ENCODE measurements around the gene WASHC4.
"Not testable (repeated sequence)": the region's sequence is repeated elsewhere in the genome, so short reads cannot be mapped to it uniquely, and the experiment has no call there.

WASHC4 gene

DNA sequence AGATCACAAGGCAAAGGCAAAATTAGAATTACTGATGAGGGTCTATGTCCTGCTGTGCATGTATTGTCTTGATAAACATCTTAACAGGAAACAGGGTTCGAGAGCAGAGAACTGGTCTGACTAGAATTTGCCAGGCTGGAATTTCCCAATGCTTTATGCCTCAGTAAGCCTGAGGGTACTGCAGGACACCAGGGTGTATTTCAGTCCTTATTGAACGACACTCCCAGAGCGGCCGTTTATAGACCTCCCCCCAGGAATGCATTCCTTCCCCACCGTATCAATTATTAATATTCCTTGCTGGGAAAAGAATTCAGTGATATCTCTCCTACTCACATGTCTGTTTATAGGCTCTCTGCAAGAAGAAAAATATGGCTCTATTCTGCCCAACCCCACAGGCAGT lies 12.2 kb upstream of the WASHC4 start:
- DNase-seq, result not testable (repeated sequence)

- no peak for DNase-seq
These were observed 8.2 kb upstream of the WASHC4 start for GRCh38 chr12:105099356-105099755.

DNA sequence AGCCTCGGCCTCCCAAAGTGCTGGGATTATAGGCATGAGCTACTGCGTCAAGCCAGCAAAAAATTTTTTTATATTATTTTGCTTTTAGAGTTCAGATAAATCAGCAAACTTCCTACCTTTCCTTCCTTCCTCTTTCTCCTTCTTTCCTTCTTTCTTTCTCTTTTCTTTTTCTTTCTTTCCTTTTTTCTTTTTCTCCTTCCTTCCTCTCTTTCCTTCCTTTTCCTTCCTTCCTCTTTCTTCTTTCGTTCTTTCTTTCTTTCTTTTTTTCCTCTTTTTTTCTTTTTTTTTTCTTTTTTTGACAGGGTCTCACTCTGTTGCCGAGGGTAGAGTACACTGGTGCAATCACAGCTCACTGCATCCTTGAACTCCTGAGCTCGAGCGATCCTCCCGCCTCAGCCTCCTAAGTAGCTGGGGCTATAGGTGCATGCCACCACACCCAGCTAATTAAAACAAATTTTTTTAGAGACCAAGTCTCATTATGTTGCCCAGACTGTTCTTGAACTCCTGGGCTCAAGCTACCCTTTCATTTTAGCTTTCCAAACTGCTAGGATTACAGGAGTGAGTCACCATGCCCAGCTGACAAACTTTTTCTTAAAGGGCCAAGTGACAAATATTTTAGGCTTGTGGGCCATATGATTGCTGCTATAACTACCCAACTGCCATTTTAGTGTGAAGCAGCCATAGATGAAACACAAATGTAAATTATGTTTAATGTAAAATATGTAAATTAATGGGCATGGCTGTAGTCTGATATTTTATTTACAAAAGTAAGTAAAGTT lies 7.1 kb upstream of the WASHC4 start:
- no peak for DNase-seq

DNA sequence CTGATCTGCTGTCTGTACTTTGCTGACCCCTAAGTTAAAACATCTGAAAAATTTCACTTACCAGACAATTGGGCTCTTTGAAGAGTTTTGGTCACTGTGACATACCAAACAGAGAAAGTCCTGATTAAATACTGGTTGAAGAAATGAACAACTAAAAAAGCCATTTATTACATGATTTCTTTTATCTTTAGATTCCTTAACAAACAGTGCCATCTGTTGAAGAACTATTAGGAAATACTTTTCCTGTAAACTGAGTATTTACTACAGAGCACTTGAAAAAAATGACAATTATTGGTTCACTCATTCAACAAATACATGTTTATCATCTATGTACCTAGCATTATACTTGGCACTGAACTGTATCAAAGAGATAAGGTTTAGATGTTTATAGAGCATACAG lies 6.5 kb upstream of the WASHC4 start:
- no peak for DNase-seq

DNA sequence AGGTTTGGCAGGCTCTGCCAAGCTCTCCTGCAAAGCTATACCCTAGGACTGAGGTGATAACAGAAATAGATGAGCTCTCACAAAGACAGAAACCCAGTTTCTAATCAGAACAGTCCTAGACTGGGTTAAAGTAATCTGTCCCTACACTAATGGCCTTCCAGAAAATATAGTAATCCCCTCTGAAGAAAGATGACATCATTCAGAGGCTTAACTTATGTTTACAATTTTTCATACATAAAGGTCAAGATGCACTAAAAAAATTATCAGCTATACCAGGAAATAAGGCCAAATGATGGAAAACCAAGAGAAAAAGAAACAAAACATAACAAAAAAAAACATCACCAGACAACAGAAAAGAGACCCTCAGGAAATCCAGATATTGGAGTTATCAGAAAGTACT lies 4.9 kb upstream of the WASHC4 start:
- DNase-seq, result no peak

GRCh38 chr12:105104762-105105161 lies 2.8 kb upstream of the WASHC4 start:
- DNase-seq, result no peak

DNA sequence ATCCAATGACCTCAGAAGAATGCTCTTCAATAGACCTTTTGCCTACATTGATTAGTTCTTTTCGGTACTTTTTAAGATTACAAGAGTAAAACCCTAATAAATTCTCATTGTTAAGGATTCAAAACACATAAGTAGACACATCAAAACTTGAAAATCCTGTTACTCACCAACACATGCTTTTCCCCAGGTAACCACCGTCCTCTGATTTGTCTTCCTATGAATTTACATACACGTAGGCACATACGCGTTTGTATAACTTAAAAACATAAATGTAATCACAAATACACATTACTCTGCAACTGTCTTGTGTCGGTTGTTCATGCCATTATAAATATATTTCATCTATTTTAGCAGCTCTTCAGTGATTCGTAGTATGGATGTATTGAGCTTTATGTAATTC lies 910 bp upstream of the WASHC4 start:
- no peak for DNase-seq

DNA sequence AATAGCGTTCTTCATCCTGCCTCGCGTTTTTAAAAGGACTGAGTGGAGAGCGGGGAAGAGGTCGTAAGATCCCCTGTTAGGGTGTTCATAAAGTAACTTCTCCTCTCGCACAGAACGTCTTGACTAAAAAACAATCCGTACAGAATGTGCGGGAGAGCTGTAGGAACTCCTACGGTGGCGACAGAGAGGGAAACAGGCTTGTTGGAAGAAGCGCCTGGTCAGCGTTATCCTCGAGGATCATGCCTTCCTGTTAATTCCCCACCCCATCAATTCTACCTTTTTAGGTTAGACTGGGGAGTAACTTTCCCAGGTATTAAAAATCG lies 399 bp upstream of the WASHC4 start:
- DNase-seq, result peak; percentile 23

GRCh38 chr12:105109465-105110212 lies 2.1 kb downstream of the WASHC4 start:
- no peak for DNase-seq

DNA sequence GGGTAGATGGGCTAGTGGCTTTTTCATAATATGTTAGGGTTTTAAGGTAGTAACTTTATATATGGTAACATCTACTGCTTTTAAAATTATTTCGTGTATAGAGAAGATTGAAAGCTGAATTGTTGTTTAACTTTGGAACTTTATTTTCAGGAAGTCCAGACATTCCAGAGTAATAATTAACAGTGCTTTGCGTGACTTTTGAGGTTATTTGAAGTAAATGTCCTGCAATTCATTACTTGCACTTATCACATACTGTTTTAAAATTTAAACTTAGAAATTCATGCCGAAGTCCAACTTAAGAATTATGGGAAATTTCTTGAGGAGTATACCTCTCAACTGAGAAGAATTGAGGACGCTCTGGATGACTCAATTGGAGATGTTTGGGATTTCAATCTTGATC lies 3.3 kb downstream of the WASHC4 start:
- DNase-seq, result no peak

DNA sequence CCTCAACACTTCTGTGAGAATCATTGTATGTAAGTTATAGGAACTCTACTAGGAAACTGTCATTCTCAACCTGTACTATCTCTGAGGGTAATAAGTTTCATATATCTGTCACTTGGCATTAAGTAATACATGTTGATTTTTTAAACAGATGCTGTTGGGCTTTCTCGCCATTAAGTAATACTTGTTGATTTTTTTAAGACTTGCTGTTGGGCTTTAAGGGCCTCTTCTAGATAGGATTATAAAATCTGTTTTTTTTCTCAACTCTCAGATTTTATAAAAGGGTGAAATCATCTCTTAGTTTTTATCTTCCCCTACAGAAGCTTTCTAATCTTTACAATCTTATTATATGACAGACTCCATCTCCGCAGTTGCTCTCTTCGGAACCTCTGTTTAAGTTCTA lies 5.6 kb downstream of the WASHC4 start:
- DNase-seq, result no peak

DNA sequence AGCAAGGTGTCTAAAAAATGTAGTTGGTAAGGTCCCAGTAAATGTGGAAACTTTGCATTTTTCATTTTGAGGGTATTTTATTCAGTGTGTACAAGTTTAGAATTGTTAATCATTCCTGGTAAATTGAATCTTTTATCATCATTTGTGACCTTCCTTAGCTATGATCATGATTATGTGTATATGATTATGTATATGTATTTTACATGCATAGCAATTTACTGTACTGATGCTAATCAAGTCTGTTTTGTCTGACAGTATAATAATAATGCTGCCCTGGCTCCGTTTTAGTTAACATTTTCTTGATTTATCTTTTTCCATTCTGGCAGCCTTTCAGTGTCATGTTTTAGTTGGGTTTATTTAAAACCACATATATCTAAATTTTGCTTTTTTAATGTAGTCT lies 9.4 kb downstream of the WASHC4 start:
- DNase-seq, result no peak

DNA sequence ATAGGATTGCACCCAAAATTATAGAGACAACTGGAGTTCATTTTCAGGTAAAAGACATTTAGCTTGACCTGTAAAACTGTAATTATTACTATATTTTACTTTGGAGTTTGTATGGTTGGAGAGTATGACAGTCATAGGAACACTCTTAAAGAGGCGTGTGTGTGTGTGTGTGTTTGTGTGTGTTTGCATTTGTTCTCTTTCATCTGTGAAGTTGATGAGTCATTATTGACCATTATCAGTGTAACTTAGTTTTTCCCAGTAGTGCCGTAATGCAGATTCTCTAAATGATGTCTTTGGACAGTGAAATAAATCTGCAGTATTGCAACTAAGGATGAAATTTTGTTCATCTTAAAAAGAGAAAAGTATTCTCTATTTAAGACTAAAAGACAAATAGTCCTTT lies 13.0 kb downstream of the WASHC4 start:
- no peak for DNase-seq

DNA sequence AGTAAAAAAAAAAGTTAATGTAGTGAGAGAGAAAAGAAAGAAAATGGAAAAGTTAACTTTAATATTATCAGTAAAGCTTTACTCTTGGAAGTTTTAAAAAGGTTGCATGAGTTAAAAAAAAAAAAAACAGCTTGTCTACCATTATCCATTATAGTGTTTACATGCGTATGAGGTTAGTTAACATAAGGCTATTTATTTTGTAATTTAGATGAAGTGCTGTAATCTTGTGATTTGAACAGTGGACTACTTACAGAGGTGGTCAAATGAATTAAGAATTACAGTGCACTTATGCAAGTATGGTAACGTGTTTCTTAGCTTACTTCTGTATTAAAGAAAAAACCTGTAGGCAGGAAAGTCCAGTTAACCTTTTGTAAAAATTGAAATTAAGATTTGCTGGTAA lies 30.7 kb downstream of the WASHC4 start:
- DNase-seq, result no peak

- DNase-seq, result no peak
These were observed 33.9 kb downstream of the WASHC4 start for GRCh38 chr12:105141320-105141922.

DNA sequence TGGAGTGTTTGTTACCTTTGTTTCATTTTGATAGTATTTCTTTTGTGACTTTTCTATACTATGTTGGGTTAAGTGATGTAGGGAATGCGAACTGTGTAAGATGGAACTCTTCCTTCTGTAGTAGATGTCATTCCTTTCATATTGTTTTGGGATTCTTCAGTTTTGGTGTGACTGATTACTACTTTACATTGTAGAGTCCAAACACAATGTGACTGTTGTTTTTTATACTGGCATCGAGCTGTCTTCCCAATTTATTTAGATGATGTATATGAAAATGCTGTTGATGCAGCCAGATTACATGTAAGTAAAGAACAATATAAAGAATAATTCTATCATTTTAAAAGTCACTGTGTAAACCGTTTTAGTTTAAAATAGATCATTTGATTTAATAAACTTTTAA lies 34.7 kb downstream of the WASHC4 start:
- no peak for DNase-seq

DNA sequence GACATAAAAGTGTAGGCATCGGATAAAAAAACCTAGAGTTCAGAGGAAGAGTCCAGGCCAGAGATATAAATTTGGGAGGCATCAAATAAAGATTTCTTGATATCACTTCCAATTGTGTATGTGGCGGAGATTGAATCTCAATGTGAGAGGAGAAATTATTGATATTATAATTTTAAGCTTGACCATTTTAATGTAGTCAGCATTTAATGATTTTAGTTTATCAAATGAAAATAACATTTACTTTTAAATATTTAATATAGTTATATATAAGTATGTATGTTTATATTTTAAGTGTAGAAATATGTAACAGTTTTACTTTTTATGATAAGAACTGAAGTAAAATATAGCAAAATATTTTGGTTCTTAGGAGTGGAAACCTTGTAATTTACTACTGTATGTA lies 48.7 kb downstream of the WASHC4 start:
- DNase-seq, result no peak

- no peak for DNase-seq
These were observed 50.1 kb downstream of the WASHC4 start for GRCh38 chr12:105157606-105158005.

DNA sequence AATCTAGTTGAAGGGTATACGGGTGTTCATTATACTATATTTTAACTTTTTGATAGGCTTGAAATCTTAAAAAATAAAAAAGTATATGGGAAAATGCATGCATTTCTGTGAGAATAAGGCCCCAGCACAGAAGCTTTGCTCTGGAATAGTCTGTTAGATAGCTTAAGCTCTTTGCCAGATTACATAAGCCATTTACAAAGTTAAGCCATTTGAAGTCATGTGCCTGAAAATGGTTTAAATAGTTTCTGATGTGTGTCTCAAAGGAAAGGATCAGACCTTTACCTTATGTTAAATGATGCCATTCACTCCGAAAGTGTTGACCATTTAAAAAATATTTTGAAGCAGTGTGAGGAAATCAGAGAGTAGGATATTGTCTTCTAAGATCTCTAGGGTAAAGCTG lies 51.3 kb downstream of the WASHC4 start:
- no peak for DNase-seq

GRCh38 chr12:105162174-105162573 lies 54.6 kb downstream of the WASHC4 start:
- no peak for DNase-seq

GRCh38 chr12:105164068-105164467 lies 56.5 kb downstream of the WASHC4 start:
- no peak for DNase-seq

DNA sequence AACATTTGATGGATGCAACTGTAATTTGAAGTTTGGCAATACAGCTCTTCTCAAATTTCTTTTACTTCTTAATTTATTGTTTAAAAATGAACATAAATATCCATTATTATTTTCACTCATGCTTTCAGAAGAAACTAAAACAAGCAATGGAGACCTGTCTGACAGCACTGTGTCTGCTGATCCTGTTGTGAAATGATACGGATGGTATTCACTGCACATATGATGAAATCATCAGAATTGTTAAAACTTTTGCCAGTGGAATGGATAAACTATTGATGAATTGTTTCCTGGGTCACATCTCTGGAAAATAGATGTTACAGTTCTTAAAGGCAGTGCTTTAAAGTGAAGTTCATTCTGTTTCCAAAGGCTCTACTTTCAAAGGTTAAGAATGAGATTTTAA lies 59.2 kb downstream of the WASHC4 start:
- no peak for DNase-seq

- DNase-seq, result no peak
These were observed 59.8 kb downstream of the WASHC4 start for GRCh38 chr12:105167346-105167745.

GRCh38 chr12:105168006-105168405 lies 60.5 kb downstream of the WASHC4 start:
- DNase-seq, result no peak
